Gastrocnemius medialis (tissue), 4 donors: ENCODE data around the gene PADI6.

Experiments used
- CTCF ChIP-seq, 5 experiments: fragments of 450-650 bp in 3 of 5; fragments of 200-600 bp in 2 of 5; sonication (generic) in 2 of 5; IDR thresholded peaks in 4 of 5; conservative IDR thresholded peaks in 1 of 5; 1 replicate in 4 of 5; 2 replicates in 1 of 5; pipeline ENCODE4 v1.5.1; 2016 to 2019; ENCODE audit warnings: antibody characterized with exemption in 5 of 5, mild to moderate bottlenecking in 3 of 5, moderate library complexity in 3 of 5
- POLR2A ChIP-seq, 2 donors: fragments of 450-650 bp; IDR thresholded peaks; one replicate each; pipeline ENCODE4 v1.6.1; 2017; ENCODE audit warnings: antibody characterized with exemption in 2 of 2, mild to moderate bottlenecking in 2 of 2, moderate library complexity in 2 of 2

- TF ChIP-seq CTCF (IDR thresholded peaks at IDR 0.05 in 4 of 5, conservative IDR thresholded peaks at IDR 0.05 in 1 of 5) (no peak), POLR2A (IDR thresholded peaks at IDR 0.05) (no peak)
Observed at GRCh38 chr1:17392199-17392740, 20.3 kb downstream of the PADI6 start.
